HFFc6 (cell line): ENCODE results near the gene ZNF157. TPM values are rescaled to one million over a fixed set of nuclear protein-coding genes. Genes with fewer than 3 reads are reported as not detected.

ENCODE experiments used
- DNase-seq: peaks from one replicate; pipeline ENCODE4 v3.0.0-alpha.2; 2018
- H3K27ac Mint-ChIP-seq: 2 replicates; pipeline ENCODE4 v1.8.0; 2020; ENCODE audit warnings: mild to moderate bottlenecking, mixed read lengths
- H3K27me3 Mint-ChIP-seq: 2 replicates; pipeline ENCODE4 v1.8.0; 2021; ENCODE audit warnings: mild to moderate bottlenecking, moderate library complexity, mixed read lengths; ENCODE audit not compliant: insufficient read depth
- H3K36me3 Mint-ChIP-seq: 2 replicates; pipeline ENCODE4 v1.8.0; 2021; ENCODE audit warnings: low read depth, mixed read lengths
- H3K4me1 Mint-ChIP-seq: 2 replicates; pipeline ENCODE4 v1.8.0; 2020; ENCODE audit warnings: low read depth, mixed read lengths
- H3K4me3 Mint-ChIP-seq: 2 replicates; pipeline ENCODE4 v1.8.0; 2020; ENCODE audit warnings: mild to moderate bottlenecking, moderate library complexity, mixed read lengths
- H3K9me3 Mint-ChIP-seq: 2 replicates; pipeline ENCODE4 v1.8.0; 2020; ENCODE audit warnings: mild to moderate bottlenecking, mixed read lengths
- CTCF ChIP-seq: fragments of 200-600 bp; sonication (generic); IDR thresholded peaks from 2 replicates; pipeline ENCODE4 v1.5.0; 2021; ENCODE audit warnings: antibody characterized with exemption, mild to moderate bottlenecking
- total RNA-seq, 6 experiments: library from RNA; stranded (reverse); fragmentation: NEBNext Ultra II Directional; extraction: Animal tissue kit (Norgen Biotek cat#: 25700); gene quantifications; 2 replicates in 1 of 6; 3 replicates in 5 of 6; pipeline ENCODE4 v1.2.3, GENCODE V29; 2021

Gene ZNF157
- total RNA-seq, 6 experiments from 2014 or later: not detected

GRCh38 chrX:47420962-47421361 is 50.6 kb downstream of the ZNF157 start:
- Mint-ChIP-seq H3K27me3 (peaks cover 1% of the 10 kb centered on the region), H3K4me3 (no peak overlapping the region), H3K27ac (no peak overlapping the region), H3K4me1 (no peaks in the 10 kb centered on the region), H3K9me3 (peaks cover 5% of the 10 kb centered on the region), H3K36me3 (no peaks in the 10 kb centered on the region)
- DNase-seq: no peak
- no peak for TF ChIP-seq CTCF

GRCh38 chrX:47422444-47422843 is 52.1 kb downstream of the ZNF157 start:
- Mint-ChIP-seq H3K4me3 (no peak overlapping the region), H3K4me1 (no peaks in the 10 kb centered on the region), H3K9me3 (no peaks in the 10 kb centered on the region; the same call in none of the 2 replicates), H3K27me3 (peaks cover 5% of the 10 kb centered on the region), H3K36me3 (no peaks in the 10 kb centered on the region), H3K27ac (no peak overlapping the region)
- TF ChIP-seq CTCF: no peak
- no peak for DNase-seq

GRCh38 chrX:47430925-47431324 is 60.5 kb downstream of the ZNF157 start:
- Mint-ChIP-seq H3K27ac (no peak overlapping the region), H3K9me3 (no peaks in the 10 kb centered on the region), H3K27me3 (peaks cover 4% of the 10 kb centered on the region), H3K4me3 (no peak overlapping the region), H3K36me3 (no peaks in the 10 kb centered on the region), H3K4me1 (no peaks in the 10 kb centered on the region)
- TF ChIP-seq CTCF: no peak
- no peak for DNase-seq

GRCh38 chrX:47446431-47446830 is 76.1 kb downstream of the ZNF157 start:
- Mint-ChIP-seq H3K36me3 (peaks cover 65% of the 10 kb centered on the region), H3K27me3 (no peaks in the 10 kb centered on the region; the same call in 1 of the 2 replicates)

GRCh38 chrX:47446971-47447370 is 76.6 kb downstream of the ZNF157 start:
- Mint-ChIP-seq H3K27ac (no peak overlapping the region), H3K27me3 (no peaks in the 10 kb centered on the region; the same call in 1 of the 2 replicates), H3K36me3 (peaks cover 69% of the 10 kb centered on the region), H3K9me3 (peaks cover 60% of the 10 kb centered on the region), H3K4me1 (no peaks in the 10 kb centered on the region), H3K4me3 (no peak overlapping the region)
- TF ChIP-seq CTCF: no peak
- DNase-seq: no peak

More at GRCh38 chrX:47446431-47446830, 76.1 kb downstream of the ZNF157 start:
- no peak overlapping the region for H3K4me3 Mint-ChIP-seq
- H3K4me1 Mint-ChIP-seq: no peaks in the 10 kb centered on the region
- no peak for TF ChIP-seq CTCF
- H3K27ac Mint-ChIP-seq: no peak overlapping the region
- no peak for DNase-seq
- peaks cover 58% of the 10 kb centered on the region for H3K9me3 Mint-ChIP-seq

GRCh38 chrX:47447607-47448006 is 77.2 kb downstream of the ZNF157 start:
- Mint-ChIP-seq H3K4me1 (no peaks in the 10 kb centered on the region), H3K36me3 (peaks cover 75% of the 10 kb centered on the region), H3K27ac (no peak overlapping the region), H3K4me3 (no peak overlapping the region), H3K27me3 (no peaks in the 10 kb centered on the region; the same call in 1 of the 2 replicates), H3K9me3 (peaks cover 66% of the 10 kb centered on the region)
- DNase-seq: no peak
- TF ChIP-seq CTCF: no peak
